Mesenchymal stem cell (in vitro differentiated cells and primary cell): ENCODE data around the gene FRAT1.
"Not testable (repeated sequence)": the region's sequence is repeated elsewhere in the genome, so short reads cannot be mapped to it uniquely, and the experiment has no call there.

Experiments
- DNase-seq: peaks from one replicate; pipeline ENCODE4 v3.0.0-alpha.2; 2013
- H2AFZ ChIP-seq: one replicate; pipeline ENCODE4 v1.6.1; 2013; ENCODE audit warnings: low read depth, mild to moderate bottlenecking, control low read depth, inconsistent platforms, low read length, moderate library complexity
- H2AK5ac ChIP-seq: 2 replicates; pipeline ENCODE4 v1.6.1; 2013; ENCODE audit warnings: low read length, moderate library complexity, mild to moderate bottlenecking, inconsistent platforms; ENCODE audit not compliant: severe bottlenecking
- H2BK120ac ChIP-seq: one replicate; pipeline ENCODE4 v1.6.1; 2013; ENCODE audit warnings: low read depth, mild to moderate bottlenecking, inconsistent platforms, low read length, moderate library complexity
- H2BK12ac ChIP-seq, 2 experiments: one replicate each; pipeline ENCODE4 v1.6.1; 2013; ENCODE audit warnings: inconsistent platforms in 2 of 2, low read length in 2 of 2, mild to moderate bottlenecking in 2 of 2, moderate library complexity in 2 of 2, control low read depth in 1 of 2
- H2BK15ac ChIP-seq: one replicate; pipeline ENCODE4 v1.6.1; 2013; ENCODE audit warnings: mild to moderate bottlenecking, low read depth, inconsistent platforms; ENCODE audit not compliant: poor library complexity, severe bottlenecking
- H2BK5ac ChIP-seq: 2 replicates; pipeline ENCODE4 v1.6.1; 2013; ENCODE audit warnings: low read depth, mild to moderate bottlenecking, low read length, control low read depth, inconsistent platforms; ENCODE audit not compliant: poor library complexity, severe bottlenecking
- H3K14ac ChIP-seq, 2 experiments: one replicate each; pipeline ENCODE4 v1.6.1; 2013; ENCODE audit warnings: inconsistent platforms in 2 of 2, low read length in 2 of 2, control low read depth in 1 of 2, mild to moderate bottlenecking in 1 of 2, moderate library complexity in 1 of 2
- H3K18ac ChIP-seq, 2 experiments: one replicate each; pipeline ENCODE4 v1.6.1; 2013; ENCODE audit warnings: inconsistent platforms in 2 of 2, low read length in 2 of 2, control low read depth in 1 of 2, low read depth in 1 of 2, mild to moderate bottlenecking in 1 of 2
- H3K23ac ChIP-seq, 2 experiments: one replicate each; pipeline ENCODE4 v1.6.1; 2013; ENCODE audit warnings: inconsistent platforms in 2 of 2, low read length in 2 of 2, mild to moderate bottlenecking in 2 of 2, moderate library complexity in 2 of 2, control low read depth in 1 of 2
- H3K27ac ChIP-seq: 2 replicates; pipeline ENCODE4 v1.5.1; 2013; ENCODE audit warnings: mild to moderate bottlenecking, moderate library complexity, low read length, control low read depth, inconsistent platforms; ENCODE audit not compliant: poor library complexity, severe bottlenecking
- H3K27me3 ChIP-seq, 2 experiments: 2 replicates each; pipeline versions ENCODE4 v1.6.1 to v1.7.0; 2013; ENCODE audit warnings: low read length in 2 of 2, mild to moderate bottlenecking in 2 of 2, moderate library complexity in 2 of 2, control low read depth in 1 of 2, inconsistent platforms in 1 of 2; ENCODE audit not compliant: control insufficient read depth in 1 of 2, insufficient read depth in 1 of 2
- H3K36me3 ChIP-seq, 2 experiments: 2 replicates each; pipeline versions ENCODE4 v1.6.1 to v1.7.0; 2013; ENCODE audit warnings: low read length in 2 of 2, control low read depth in 1 of 2, inconsistent platforms in 1 of 2, low read depth in 1 of 2, mild to moderate bottlenecking in 1 of 2; ENCODE audit not compliant: insufficient read depth in 2 of 2, control insufficient read depth in 1 of 2
- H3K4ac ChIP-seq, 2 experiments: one replicate each; pipeline ENCODE4 v1.6.1; 2013; ENCODE audit warnings: inconsistent platforms in 2 of 2, low read length in 2 of 2, mild to moderate bottlenecking in 2 of 2, moderate library complexity in 2 of 2, control low read depth in 1 of 2, low read depth in 1 of 2
- H3K4me1 ChIP-seq: 2 replicates; pipeline ENCODE4 v1.6.1; 2013; ENCODE audit warnings: low read depth, low read length, control low read depth; ENCODE audit not compliant: control insufficient read depth, insufficient read depth
- H3K4me2 ChIP-seq: 2 replicates; pipeline ENCODE4 v1.6.1; 2013; ENCODE audit warnings: low read length, mild to moderate bottlenecking, inconsistent platforms; ENCODE audit not compliant: poor library complexity, severe bottlenecking
- H3K4me3 ChIP-seq, 2 experiments: 2 replicates each; pipeline versions ENCODE4 v1.5.1 to v1.7.0; 2013; ENCODE audit warnings: low read length in 2 of 2, mild to moderate bottlenecking in 2 of 2, control low read depth in 1 of 2, low read depth in 1 of 2; ENCODE audit not compliant: insufficient read depth in 1 of 2
- H3K79me1 ChIP-seq: replicated peaks from 2 replicates; pipeline ENCODE4 v1.6.1; 2013; ENCODE audit warnings: mild to moderate bottlenecking, control low read depth, low read length, inconsistent platforms; ENCODE audit not compliant: poor library complexity, severe bottlenecking
- H3K9ac ChIP-seq: 2 replicates; pipeline ENCODE4 v1.7.0; 2013; ENCODE audit warnings: mild to moderate bottlenecking, low read length, moderate library complexity
- H3K9me3 ChIP-seq: 2 replicates; pipeline ENCODE4 v1.7.0; 2013; ENCODE audit warnings: mild to moderate bottlenecking, low read length; ENCODE audit not compliant: control insufficient read depth
- H4K8ac ChIP-seq: one replicate; pipeline ENCODE4 v1.6.1; 2013; ENCODE audit warnings: inconsistent platforms, mild to moderate bottlenecking, low read length, moderate library complexity
- H4K91ac ChIP-seq: one replicate; pipeline ENCODE4 v1.6.1; 2013; ENCODE audit warnings: mild to moderate bottlenecking, low read length, inconsistent platforms
- WGBS: methylation state at CpG from one replicate; pipeline ENCODE4 v1.1.7; 2013; ENCODE audit warnings: mixed read lengths; 5-methylcytosine and 5-hydroxymethylcytosine counted together

The FRAT1 gene

DNA sequence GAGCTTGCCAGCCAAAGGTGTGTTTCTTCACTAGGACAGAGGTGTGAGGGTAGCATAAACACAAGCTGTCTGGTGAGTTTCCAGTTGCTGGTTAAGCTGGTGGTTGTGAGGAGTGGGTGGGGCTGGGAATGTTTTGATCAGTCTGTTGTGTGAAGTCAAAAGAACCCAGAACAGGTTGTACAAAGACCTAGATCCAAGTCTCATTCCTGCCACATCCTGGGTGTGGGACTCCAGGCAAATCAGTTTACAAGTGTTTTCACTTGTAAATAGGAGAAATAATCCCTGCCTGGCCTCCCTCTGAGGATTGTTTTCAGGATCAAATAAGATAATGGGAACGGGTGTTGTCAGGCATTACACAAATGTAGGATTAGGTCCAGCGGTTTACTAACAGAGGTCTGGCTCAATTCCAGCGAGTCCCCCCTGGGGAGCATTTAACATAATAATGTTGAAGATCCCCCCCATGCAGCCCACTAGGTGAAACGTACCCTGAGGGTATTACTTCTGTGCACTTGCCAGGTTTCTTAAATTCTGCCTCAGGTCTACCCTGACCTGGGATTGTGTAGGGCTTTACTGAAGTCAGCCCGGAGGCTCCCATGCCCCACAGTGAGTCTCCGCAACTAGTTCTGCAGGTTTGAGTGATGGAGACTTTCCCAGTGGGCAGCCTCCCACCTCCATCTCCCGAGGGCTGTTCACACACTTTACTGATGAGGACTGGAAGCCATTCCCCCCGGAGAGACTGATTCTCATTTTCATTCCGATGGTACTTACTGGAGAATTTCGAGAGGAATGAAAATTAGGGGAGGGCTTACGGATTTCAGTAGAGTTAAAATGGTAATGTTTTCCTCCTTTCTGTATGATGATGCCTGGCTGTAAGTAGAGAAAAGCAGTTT lies 18.1 kb downstream of the FRAT1 start:
- Histone ChIP-seq H2BK12ac (no peak overlapping the region), H2BK15ac (no peak overlapping the region), H4K91ac (no peak overlapping the region), H3K27me3 (peaks cover 0 to 27% of the 10 kb centered on the region in 2 experiments), H3K4ac (no peak overlapping the region), H3K4me1 (peaks cover 10% of the 10 kb centered on the region), H3K23ac (no peak overlapping the region), H2AFZ (no peak overlapping the region), H3K4me2 (peak overlapping the region; percentile 61), H3K4me3 (peak overlapping the region in 1 of 2 experiments; percentile 62), H3K14ac (no peak overlapping the region), H3K18ac (no peak overlapping the region), H3K79me1 (peaks cover 1% of the 10 kb centered on the region), H4K8ac (no peak overlapping the region), H3K27ac (no peak overlapping the region), H3K36me3 (no peaks in the 10 kb centered on the region), H2BK5ac (no peak overlapping the region), H3K9ac (peak overlapping the region; percentile 11), H3K9me3 (no peaks in the 10 kb centered on the region), H2BK120ac (no peak overlapping the region), H2AK5ac (no peak overlapping the region)
- DNase-seq = no peak
- WGBS = 7% methylated on average over 11 of the region's 11 CpGs

DNA sequence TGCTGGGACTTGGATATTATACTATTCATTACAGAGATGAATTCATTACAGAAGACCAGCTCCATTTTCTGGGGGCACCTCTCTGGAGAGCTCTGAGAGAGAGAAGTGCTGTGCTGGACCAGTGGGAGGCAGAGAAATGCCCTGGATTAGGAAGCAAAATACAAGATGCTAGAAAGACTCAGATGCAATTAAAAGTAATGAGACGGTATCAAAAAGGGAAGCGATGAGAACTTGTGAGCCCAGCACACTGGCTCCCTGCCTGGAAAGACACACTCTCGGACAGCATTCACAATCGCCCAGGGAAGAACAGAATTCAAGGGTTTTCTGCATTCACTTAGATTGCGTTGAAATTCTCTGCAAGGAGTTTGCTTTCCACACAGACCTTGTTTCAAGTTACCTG lies 19.0 kb downstream of the FRAT1 start:
- H3K27ac ChIP-seq = no peak overlapping the region
- no peak overlapping the region for H2BK12ac ChIP-seq
- no peak overlapping the region for H4K91ac ChIP-seq
- no peak overlapping the region for H3K14ac ChIP-seq
- H4K8ac ChIP-seq = no peak overlapping the region
- no peak overlapping the region for H2AK5ac ChIP-seq
- DNase-seq = no peak
- H2AFZ ChIP-seq = no peak overlapping the region
- no peak overlapping the region for H3K4me2 ChIP-seq
- 71% methylated on average over 5 of the region's 5 CpGs for WGBS
- H3K4me1 ChIP-seq = peaks cover 9% of the 10 kb centered on the region
- H3K9me3 ChIP-seq = no peaks in the 10 kb centered on the region
- H2BK5ac ChIP-seq = no peak overlapping the region
- H3K23ac ChIP-seq = no peak overlapping the region
- no peak overlapping the region for H3K4me3 ChIP-seq
- no peak overlapping the region for H2BK120ac ChIP-seq
- peaks cover 1% of the 10 kb centered on the region for H3K79me1 ChIP-seq
- H3K9ac ChIP-seq = no peak overlapping the region
- H2BK15ac ChIP-seq = no peak overlapping the region
- H3K18ac ChIP-seq = no peak overlapping the region
- H3K36me3 ChIP-seq = no peaks in the 10 kb centered on the region
- H3K4ac ChIP-seq = no peak overlapping the region
- H3K27me3 ChIP-seq = peaks cover 0 to 29% of the 10 kb centered on the region in 2 experiments

DNA sequence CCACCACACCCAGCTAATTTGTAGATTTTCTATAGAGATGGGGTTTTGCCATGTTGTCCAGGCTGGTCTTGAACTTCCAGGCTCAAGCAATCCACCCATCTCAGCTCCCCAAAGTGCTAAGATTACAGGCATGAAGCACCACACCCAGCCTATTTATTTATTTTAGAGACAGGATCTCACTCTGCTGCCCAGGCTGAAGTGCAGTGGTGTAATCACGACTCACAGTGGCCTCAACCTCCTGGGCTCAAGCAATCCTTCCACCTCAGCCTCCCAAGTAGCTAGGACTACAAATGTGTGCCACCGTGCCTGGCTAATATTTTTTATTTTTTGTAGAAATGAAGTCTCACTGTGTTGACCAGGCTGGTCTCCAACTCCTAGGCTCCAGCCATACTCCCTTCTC lies 22.3 kb downstream of the FRAT1 start:
- Histone ChIP-seq H3K9me3 (no peaks in the 10 kb centered on the region), H3K18ac (no peak overlapping the region), H3K4me1 (peaks cover 3% of the 10 kb centered on the region), H3K27ac (no peak overlapping the region), H3K79me1 (no peaks in the 10 kb centered on the region), H2BK120ac (no peak overlapping the region), H3K4me2 (no peak overlapping the region), H3K23ac (no peak overlapping the region), H3K4me3 (no peak overlapping the region), H3K14ac (no peak overlapping the region), H3K4ac (no peak overlapping the region), H2BK12ac (no peak overlapping the region), H3K36me3 (no peaks in the 10 kb centered on the region), H3K27me3 (peaks cover 0 to 25% of the 10 kb centered on the region in 2 experiments), H4K8ac (no peak overlapping the region), H3K9ac (no peak overlapping the region), H4K91ac (no peak overlapping the region), H2AK5ac (no peak overlapping the region), H2BK15ac (no peak overlapping the region), H2AFZ (no peak overlapping the region), H2BK5ac (no peak overlapping the region)
- no peak for DNase-seq
- WGBS = 96% methylated on average over 2 of the region's 2 CpGs

DNA sequence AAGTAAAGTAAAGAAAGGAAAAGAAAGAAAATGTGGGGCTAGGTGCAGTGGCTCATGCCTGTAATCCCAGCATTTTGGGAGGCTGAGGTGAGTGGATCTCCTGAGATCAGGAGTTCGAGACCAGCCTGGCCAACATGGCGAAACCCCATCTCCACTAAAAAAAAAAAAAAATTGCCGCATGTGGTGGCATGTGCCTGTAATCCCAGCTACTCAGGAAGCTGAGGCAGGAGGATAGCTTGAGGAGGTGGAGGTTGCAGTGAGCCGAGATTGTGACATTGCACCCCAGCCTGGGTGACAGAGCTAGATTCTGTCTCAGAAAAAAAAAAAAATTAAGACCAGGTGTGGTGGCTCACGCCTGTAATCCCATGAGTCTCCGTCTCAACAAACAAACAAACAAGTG lies 24.6 kb downstream of the FRAT1 start:
- H3K18ac ChIP-seq, H4K91ac ChIP-seq, H3K27ac ChIP-seq, H2BK120ac ChIP-seq, H3K4me2 ChIP-seq, H2AFZ ChIP-seq, DNase-seq, H4K8ac ChIP-seq, H3K79me1 ChIP-seq, H3K23ac ChIP-seq, H3K9ac ChIP-seq, H2BK5ac ChIP-seq, H3K36me3 ChIP-seq, H2AK5ac ChIP-seq, H3K4me3 ChIP-seq, H2BK12ac ChIP-seq, H3K9me3 ChIP-seq, H3K14ac ChIP-seq, H3K4ac ChIP-seq, H3K4me1 ChIP-seq, H2BK15ac ChIP-seq: not testable (repeated sequence)
- H3K27me3 ChIP-seq = peaks cover 0 to 10% of the 10 kb centered on the region in 2 experiments
- 91% methylated on average over 4 of the region's 6 CpGs for WGBS
